IPS-18c (cell line): ENCODE measurements around the gene NTMT2.
"Not testable (repeated sequence)": the region's sequence is repeated elsewhere in the genome, so short reads cannot be mapped to it uniquely, and the experiment has no call there.

ENCODE experiments used
- H3K4me3 ChIP-seq: 2 replicates; pipeline ENCODE4 v1.7.0; 2013; ENCODE audit warnings: low read depth, mild to moderate bottlenecking, low read length, moderate library complexity; ENCODE audit not compliant: insufficient read depth
- H3K9me3 ChIP-seq: one replicate; pipeline ENCODE4 v1.6.1; 2013; ENCODE audit warnings: mild to moderate bottlenecking, low read length, moderate library complexity; ENCODE audit not compliant: control insufficient read depth, insufficient read depth

Gene NTMT2

GRCh38 chr1:170150016-170150415 lies 4.3 kb downstream of the NTMT2 start:
- Histone ChIP-seq H3K4me3 (no peak overlapping the region), H3K9me3 (no peaks in the 10 kb centered on the region)

GRCh38 chr1:170150921-170151320 lies 5.2 kb downstream of the NTMT2 start:
- no peak overlapping the region for H3K4me3 ChIP-seq
- no peaks in the 10 kb centered on the region for H3K9me3 ChIP-seq

GRCh38 chr1:170153417-170153816 lies 7.7 kb downstream of the NTMT2 start:
- Histone ChIP-seq H3K4me3 (no peak overlapping the region), H3K9me3 (no peaks in the 10 kb centered on the region)

- H3K9me3 ChIP-seq = no peaks in the 10 kb centered on the region
- H3K4me3 ChIP-seq = no peak overlapping the region
Measured at GRCh38 chr1:170155055-170155454, 9.3 kb downstream of the NTMT2 start.

- no peaks in the 10 kb centered on the region for H3K9me3 ChIP-seq
- no peak overlapping the region for H3K4me3 ChIP-seq
Measured at GRCh38 chr1:170156594-170156993, 10.8 kb downstream of the NTMT2 start.

GRCh38 chr1:170157820-170158219 lies 12.1 kb downstream of the NTMT2 start:
- no peaks in the 10 kb centered on the region for H3K9me3 ChIP-seq
- no peak overlapping the region for H3K4me3 ChIP-seq

GRCh38 chr1:170162459-170163246 lies 16.9 kb downstream of the NTMT2 start:
- H3K9me3 ChIP-seq = no peaks in the 10 kb centered on the region
- H3K4me3 ChIP-seq = no peak overlapping the region

- no peaks in the 10 kb centered on the region for H3K9me3 ChIP-seq
- no peak overlapping the region for H3K4me3 ChIP-seq
Measured at GRCh38 chr1:170164103-170164763, 18.5 kb downstream of the NTMT2 start.

- Histone ChIP-seq H3K4me3 (no peak overlapping the region), H3K9me3 (no peaks in the 10 kb centered on the region)
Measured at GRCh38 chr1:170166518-170167180, 20.9 kb downstream of the NTMT2 start.

GRCh38 chr1:170168265-170168664 lies 22.5 kb downstream of the NTMT2 start:
- no peak overlapping the region for H3K4me3 ChIP-seq
- no peaks in the 10 kb centered on the region for H3K9me3 ChIP-seq

- not testable (repeated sequence) for H3K9me3 ChIP-seq, H3K4me3 ChIP-seq
Measured at GRCh38 chr1:170170513-170170912, 24.8 kb downstream of the NTMT2 start.

- Histone ChIP-seq H3K9me3 (no peaks in the 10 kb centered on the region), H3K4me3 (no peak overlapping the region)
Measured at GRCh38 chr1:170174395-170174794, 28.6 kb downstream of the NTMT2 start.

- Histone ChIP-seq H3K9me3 (no peaks in the 10 kb centered on the region), H3K4me3 (no peak overlapping the region)
Measured at GRCh38 chr1:170175041-170175440, 29.3 kb downstream of the NTMT2 start.

- H3K4me3 ChIP-seq = no peak overlapping the region
- no peaks in the 10 kb centered on the region for H3K9me3 ChIP-seq
Measured at GRCh38 chr1:170175484-170175883, 29.7 kb downstream of the NTMT2 start.

GRCh38 chr1:170176772-170177171 lies 31.0 kb downstream of the NTMT2 start:
- Histone ChIP-seq H3K4me3 (no peak overlapping the region), H3K9me3 (no peaks in the 10 kb centered on the region)

- Histone ChIP-seq H3K9me3 (no peaks in the 10 kb centered on the region), H3K4me3 (no peak overlapping the region)
Measured at GRCh38 chr1:170182442-170182841, 36.7 kb downstream of the NTMT2 start.

- Histone ChIP-seq H3K9me3 (no peaks in the 10 kb centered on the region), H3K4me3 (no peak overlapping the region)
Measured at GRCh38 chr1:170192546-170192945, 46.8 kb downstream of the NTMT2 start.

- no peak overlapping the region for H3K4me3 ChIP-seq
- H3K9me3 ChIP-seq = no peaks in the 10 kb centered on the region
Measured at GRCh38 chr1:170194451-170194850, 48.7 kb downstream of the NTMT2 start.
